GM21367 (cell line): ENCODE measurements around the gene PIK3R5.
"Not testable (repeated sequence)": the region's sequence is repeated elsewhere in the genome, so short reads cannot be mapped to it uniquely, and the experiment has no call there.

Experiments used
- ATAC-seq: cut with Tn5 transposase; IDR thresholded peaks from one replicate; pipeline ENCODE4 v1.9.1; 2021; ENCODE audit not compliant: unreplicated experiment

PIK3R5 gene

GRCh38 chr17:8885163-8885966 is 80.1 kb downstream of the PIK3R5 start:
- not testable (repeated sequence) for ATAC-seq

DNA sequence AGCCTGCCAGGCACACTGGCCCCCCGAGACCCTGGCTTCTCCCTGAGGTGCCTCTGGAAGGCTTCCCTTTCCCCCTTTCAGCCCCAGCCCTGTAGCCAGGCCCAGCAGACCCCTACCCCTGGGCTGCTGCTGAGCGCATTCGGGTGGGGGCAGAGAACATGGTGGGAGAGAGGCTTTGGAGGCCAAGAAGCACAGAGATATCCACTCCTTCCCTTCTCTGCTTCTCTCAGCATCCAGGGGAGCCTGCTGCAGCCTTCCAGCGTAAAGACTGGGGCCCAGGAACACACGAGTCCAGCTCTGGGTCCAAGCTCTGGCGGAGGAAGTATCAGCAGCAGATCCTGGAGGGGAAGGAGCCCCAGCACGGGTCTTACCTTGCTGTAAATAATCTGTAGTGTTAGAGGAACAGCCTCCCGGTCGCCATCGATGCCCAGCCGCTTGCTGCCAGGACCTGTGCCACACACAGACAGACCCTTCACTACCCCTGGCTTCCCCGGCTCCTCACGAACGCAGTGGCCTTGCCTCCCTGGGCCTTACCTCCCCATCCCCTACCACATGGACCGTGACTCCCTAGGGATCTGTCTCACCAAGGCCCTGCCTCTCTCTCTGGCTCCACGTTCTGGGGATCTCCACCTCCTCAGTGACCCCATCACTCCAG is 81.0 kb downstream of the PIK3R5 start:
- no peak for ATAC-seq

DNA sequence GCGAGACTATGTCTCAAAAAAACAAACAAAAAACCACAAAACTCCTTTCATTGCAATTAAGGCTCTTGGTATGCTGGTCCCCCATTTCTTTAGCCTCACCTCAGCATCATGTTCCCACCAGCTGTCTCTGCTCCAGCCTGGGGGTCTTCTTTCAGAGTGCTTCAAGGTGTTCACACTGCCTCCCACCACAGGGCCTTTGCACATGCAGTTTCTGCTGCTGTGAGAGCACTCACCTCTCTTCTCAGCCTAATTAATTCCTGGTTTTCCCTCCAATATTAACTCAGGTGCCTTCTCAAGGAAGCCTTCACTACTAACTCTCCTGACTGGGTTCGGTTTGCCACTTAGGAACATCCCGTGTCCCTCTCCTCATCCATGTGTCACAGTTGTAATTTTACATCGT is 82.2 kb downstream of the PIK3R5 start:
- ATAC-seq: no peak

GRCh38 chr17:8881606-8882005 is 83.9 kb downstream of the PIK3R5 start:
- ATAC-seq: no peak

DNA sequence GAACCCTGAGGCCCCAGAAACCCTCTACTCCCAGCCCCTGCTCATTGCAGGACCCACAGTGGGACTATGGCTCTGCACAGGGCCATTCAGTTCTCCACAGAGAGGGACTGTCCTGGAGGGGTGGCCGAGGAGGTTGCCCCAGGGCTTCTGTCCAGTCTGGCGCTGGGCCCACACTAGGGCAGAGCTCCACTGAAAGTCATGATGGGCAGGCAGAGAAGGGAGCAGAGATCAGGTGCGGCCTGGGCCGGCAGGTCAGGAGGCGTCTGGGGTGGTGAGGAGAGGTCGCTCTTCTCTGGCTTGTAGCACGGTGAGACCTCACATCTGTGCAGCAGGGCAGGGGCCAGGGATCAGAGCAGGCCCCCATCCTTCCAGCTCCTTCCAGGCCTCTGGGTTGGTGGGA is 85.0 kb downstream of the PIK3R5 start:
- ATAC-seq: no peak

GRCh38 chr17:8879410-8879809 is 86.1 kb downstream of the PIK3R5 start:
- no peak for ATAC-seq

DNA sequence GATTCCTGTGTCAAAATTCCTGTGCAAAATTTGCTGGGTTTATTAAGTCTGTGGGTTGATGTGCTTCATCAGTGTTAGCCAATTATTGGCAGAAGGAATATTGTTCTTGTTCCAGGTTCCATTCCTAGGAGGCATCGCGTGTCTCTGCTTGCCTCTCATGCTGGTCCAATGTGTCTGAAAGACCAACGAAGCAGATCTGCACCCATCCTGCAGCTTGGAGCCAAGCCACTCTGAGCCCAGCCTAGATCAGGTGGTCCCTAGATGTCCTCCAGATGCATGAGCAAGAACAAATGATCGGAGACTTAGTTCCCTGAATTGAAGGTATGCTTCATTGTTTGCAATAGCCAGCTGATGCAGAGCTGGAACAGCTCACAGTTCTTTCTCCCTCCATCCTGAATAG is 87.5 kb downstream of the PIK3R5 start:
- ATAC-seq: no peak

- no peak for ATAC-seq
Observed at GRCh38 chr17:8875957-8876356, 89.5 kb downstream of the PIK3R5 start.

DNA sequence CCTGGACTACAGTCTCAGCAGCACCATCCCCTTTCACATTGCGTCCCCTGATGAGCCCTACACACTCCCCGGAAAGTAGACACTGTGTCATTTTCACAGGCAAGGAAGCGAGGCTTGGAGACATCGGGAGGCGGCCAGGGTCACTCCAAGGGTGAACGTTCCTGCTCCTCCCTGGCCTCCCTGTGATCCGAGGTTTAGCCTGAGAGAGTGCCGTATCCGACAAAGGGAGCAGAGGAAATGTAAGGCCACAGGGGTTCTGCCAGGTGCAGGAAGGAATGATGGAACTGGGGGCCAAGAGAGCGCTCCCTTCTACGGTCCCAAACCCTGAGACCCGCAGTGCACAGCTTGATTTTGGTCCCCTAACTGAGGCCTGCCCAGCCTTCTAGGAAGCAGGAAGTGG is 90.1 kb downstream of the PIK3R5 start:
- no peak for ATAC-seq

GRCh38 chr17:8873801-8874715 is 91.4 kb downstream of the PIK3R5 start:
- no peak for ATAC-seq

GRCh38 chr17:8872705-8873435 is 92.6 kb downstream of the PIK3R5 start:
- no peak for ATAC-seq

- no peak for ATAC-seq
Observed at GRCh38 chr17:8872036-8872704, 93.3 kb downstream of the PIK3R5 start.

GRCh38 chr17:8871081-8871581 is 94.4 kb downstream of the PIK3R5 start:
- ATAC-seq: no peak

DNA sequence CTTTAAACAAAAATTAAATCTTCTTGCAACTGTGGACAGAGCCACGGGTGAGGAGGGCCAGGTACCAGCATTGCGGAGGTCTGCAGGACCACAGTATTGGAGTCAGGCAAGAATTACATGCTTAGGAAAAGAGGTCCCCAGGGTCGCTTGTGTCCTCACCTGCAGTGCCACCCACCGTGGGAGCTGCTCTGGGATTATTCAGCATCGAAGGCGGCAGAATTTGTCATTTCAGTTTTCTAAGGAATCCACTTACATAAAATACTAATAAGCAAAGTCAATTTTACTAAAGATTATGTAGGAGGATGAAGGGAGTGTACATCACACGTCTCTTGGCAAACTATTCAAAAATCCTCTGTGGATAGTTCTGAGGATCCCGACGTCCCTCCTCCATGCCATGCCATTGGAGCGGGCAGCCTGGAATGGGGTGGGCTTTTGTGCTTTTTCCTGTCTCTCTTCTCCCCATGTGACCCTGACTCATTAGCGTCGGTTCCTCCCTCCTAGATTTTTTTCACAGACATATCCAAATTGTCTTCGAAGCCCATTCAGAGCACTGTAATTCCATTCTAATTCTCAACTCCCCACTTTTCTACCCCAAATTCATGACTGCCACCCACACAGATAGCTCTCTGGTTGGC is 95.0 kb downstream of the PIK3R5 start:
- no peak for ATAC-seq

DNA sequence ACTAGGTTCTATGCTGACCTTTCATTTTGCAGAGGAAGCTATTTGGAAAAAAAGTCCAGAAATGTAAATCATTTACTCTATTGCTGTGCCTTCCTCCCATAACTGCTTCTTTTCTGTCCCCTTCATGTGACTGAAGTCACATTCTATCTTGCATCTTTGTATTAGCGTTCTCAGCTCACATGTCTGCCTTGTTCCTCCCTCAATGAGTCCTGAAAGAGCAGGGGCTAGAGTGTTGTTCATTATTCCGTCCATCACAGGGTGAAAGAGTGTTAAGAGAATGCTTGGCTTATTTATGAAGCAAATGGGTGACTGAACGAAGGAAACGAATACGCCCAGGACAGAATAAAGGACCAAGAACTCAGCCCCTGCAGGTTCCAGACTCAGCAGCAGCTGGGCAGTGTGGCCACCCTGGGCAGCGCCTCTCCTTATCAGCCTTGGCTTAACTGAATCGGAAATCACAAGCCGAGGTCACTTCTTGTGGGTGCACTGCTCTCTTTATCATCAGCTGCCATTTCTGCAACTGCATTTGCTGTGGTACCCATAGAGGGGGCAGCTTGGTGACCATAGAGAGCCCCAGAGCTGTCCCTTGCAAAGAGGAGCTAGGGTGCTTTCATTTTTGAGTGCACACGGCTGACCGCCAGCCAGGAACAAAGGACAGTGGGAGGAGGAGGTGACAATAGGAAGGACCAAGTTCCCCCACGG is 96.2 kb downstream of the PIK3R5 start:
- no peak for ATAC-seq

GRCh38 chr17:8868529-8868951 is 97.0 kb downstream of the PIK3R5 start:
- no peak for ATAC-seq

DNA sequence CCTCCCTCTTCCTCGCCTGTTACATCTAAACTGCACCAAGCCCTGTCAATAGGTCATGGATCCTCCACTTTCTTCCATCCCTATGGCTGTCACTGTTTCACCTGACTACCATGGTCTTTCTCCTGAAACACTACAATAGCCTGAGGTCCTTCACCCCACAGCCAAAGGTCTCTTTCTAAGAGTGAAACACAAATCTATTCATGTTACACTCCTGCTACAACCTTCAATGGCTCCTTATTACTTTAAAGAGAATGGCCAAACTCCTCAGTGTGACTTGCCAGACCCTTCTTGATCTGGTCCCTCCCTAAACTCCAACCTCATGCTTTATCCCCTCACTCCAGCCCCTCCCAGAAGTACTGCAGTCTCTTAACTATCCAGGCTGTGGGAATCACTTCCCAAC is 97.4 kb downstream of the PIK3R5 start:
- ATAC-seq: no peak

- ATAC-seq: no peak
Observed at GRCh38 chr17:8867361-8867981, 98.0 kb downstream of the PIK3R5 start, which contains the start of gene PIK3R6. Gene PIK3R6, minus strand, starts transcription at chr17:8867674. Its CDS starts 17,880 bp downstream, at chr17:8849794.
